Lower leg skin (tissue), 4 donors: ENCODE data around the gene DENND4C. TPM values are rescaled to one million over a fixed set of nuclear protein-coding genes. Genes with fewer than 3 reads are reported as not detected.
A peak's percentile ranks its signal among the peaks of the same experiment; 100 is the strongest.
"Not testable (repeated sequence)": the region's sequence is repeated elsewhere in the genome, so short reads cannot be mapped to it uniquely, and the experiment has no call there.

Experiments used
- DNase-seq, 2 donors: peaks; one replicate each; pipeline ENCODE4 v3.0.0-alpha.2; 2019; ENCODE audit warnings: low spot score in 2 of 2
- H3K4me3 ChIP-seq: fragments of 200-600 bp; sonication (generic); 2 replicates; pipeline ENCODE4 v1.5.1; 2017; ENCODE audit warnings: mild to moderate bottlenecking, low read depth; ENCODE audit not compliant: poor library complexity, severe bottlenecking
- POLR2A ChIP-seq, 2 donors: fragments of 450-650 bp; IDR thresholded peaks; one replicate each; pipeline ENCODE4 v1.6.1; 2016 to 2017; ENCODE audit warnings: antibody characterized with exemption in 2 of 2, mild to moderate bottlenecking in 1 of 2, moderate library complexity in 1 of 2
- WGBS, 2 donors: methylation state at CpG; one replicate each; pipeline ENCODE4 v1.1.5; 2018; 5-methylcytosine and 5-hydroxymethylcytosine counted together
- intact Hi-C: fragments of 100-400 bp; cut with DNase I; formaldehyde crosslinking; loops from one replicate; pipeline ENCODE4 v1.15.0; 2023; ENCODE audit warnings: low total_unique reads
- total RNA-seq, 4 donors: library from RNA; depleted of rRNA; stranded (reverse); fragments of >200 nt; gene quantifications; one replicate each; pipeline ENCODE4 v1.1.0, GENCODE V29; 2016
- TF ChIP-seq, protein P1 (sequence below), 3 donors: fragments of 450-650 bp; IDR thresholded peaks; one replicate each; pipeline ENCODE4 v1.5.1; 2016; ENCODE audit warnings: antibody characterized with exemption in 3 of 3, mild to moderate bottlenecking in 3 of 3, moderate library complexity in 2 of 3

DENND4C gene
- total RNA-seq, 4 donors from 2014 or later = 78.2 to 119 (median 104) TPM

DNA sequence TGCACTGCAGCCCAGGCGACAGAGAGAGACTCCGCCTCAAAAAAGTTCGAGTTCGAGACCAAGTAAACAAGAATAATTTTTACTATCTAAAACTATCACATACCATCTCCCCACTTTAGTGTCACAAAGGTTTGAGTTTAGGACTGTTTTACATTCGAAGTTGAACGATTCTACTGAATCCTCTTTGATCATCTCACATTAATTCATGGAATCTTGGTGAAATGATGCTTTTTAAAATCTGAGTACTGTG is 150.3 kb downstream of the DENND4C start:
- TF ChIP-seq, protein P1, sequence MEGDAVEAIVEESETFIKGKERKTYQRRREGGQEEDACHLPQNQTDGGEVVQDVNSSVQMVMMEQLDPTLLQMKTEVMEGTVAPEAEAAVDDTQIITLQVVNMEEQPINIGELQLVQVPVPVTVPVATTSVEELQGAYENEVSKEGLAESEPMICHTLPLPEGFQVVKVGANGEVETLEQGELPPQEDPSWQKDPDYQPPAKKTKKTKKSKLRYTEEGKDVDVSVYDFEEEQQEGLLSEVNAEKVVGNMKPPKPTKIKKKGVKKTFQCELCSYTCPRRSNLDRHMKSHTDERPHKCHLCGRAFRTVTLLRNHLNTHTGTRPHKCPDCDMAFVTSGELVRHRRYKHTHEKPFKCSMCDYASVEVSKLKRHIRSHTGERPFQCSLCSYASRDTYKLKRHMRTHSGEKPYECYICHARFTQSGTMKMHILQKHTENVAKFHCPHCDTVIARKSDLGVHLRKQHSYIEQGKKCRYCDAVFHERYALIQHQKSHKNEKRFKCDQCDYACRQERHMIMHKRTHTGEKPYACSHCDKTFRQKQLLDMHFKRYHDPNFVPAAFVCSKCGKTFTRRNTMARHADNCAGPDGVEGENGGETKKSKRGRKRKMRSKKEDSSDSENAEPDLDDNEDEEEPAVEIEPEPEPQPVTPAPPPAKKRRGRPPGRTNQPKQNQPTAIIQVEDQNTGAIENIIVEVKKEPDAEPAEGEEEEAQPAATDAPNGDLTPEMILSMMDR (IDR thresholded peaks at IDR 0.05) = no peak
- TF ChIP-seq POLR2A (IDR thresholded peaks at IDR 0.05) = no peak
- 49 to 58% methylated on average over 6 of the region's 6 CpGs for WGBS, 2 donors
- no peak for DNase-seq
- H3K4me3 ChIP-seq = peak overlapping the region; percentile 56
- intact Hi-C loops = no loop called here

- intact Hi-C loops = no loop called here
- TF ChIP-seq POLR2A (IDR thresholded peaks at IDR 0.05) = no peak
- TF ChIP-seq, protein P1 (IDR thresholded peaks at IDR 0.05) = no peak
These were observed 151.2 kb downstream of the DENND4C start for GRCh38 chr9:19381656-19382055.

GRCh38 chr9:19385212-19385611 is 154.7 kb downstream of the DENND4C start:
- intact Hi-C loops, DNase-seq, H3K4me3 ChIP-seq: not testable (repeated sequence)
- 95% methylated on average over 14 of the region's 14 CpGs for WGBS, 2 donors

More at GRCh38 chr9:19381656-19382055, 151.2 kb downstream of the DENND4C start:
- no peak for DNase-seq
- H3K4me3 ChIP-seq = no peak overlapping the region
- 92 to 100% methylated on average over 2 of the region's 2 CpGs for WGBS, 2 donors

DNA sequence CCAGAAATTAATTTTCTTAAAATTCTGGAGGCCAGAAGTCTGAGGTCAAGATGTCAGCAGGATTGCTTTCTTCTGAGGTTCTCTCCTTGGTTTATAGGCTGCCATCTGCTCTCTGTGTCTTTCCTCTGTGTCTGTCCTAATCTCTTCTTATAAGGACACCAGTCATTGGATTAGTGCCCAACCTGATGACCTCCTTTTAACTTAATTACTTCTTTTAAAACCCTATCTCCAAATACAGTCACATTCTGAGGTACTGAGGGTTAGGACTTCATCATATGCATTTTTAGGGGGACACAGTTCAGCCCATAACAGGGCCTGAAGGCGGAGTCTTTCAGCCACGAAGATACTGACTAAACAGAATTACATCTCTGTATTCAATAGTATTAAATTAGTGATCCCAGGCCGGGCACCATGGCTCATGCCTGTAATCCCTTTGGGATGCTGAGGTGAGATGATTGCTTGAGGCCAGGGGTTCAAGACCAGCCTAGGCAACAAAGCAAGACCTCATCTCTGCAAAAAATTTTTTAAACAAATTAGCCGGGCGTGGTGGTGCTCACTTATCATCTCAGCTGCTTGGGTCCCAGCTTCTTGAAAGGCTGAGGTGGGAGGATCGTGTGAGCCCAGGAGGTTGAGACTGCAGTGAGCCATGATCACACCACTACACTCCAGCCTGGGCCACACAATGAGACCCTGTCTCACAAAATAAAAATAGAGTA is 155.5 kb downstream of the DENND4C start:
- intact Hi-C loops = no loop called here

DNA sequence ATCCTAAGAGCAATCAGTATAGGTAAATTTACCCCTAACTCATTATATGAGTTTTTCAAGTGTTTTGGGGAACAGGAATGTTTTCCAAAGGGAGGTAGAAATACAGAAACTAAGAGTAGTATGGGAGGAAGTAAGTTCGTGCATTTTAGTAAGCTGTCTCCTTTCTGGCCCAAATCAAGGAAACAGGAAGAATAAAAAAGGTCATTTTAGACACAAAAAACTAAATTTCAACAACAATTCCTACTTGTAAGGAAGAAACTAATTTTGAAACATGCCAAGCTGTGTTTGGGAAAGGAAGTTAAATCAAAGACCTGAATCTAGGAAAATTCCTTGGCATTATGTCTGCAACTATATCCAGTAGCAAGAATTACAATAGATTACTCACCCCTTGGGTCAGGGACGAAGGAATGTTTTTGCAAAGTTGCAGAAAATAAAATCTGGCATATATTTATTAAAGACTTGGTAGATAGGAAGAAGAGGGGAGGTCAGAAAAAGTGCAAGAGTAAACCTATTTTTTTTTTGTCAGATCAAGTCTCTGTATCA is 156.1 kb downstream of the DENND4C start:
- WGBS, 2 donors = 59 to 65% methylated on average over 2 of the region's 2 CpGs
- intact Hi-C loops = no loop called here
- no peak for TF ChIP-seq POLR2A (IDR thresholded peaks at IDR 0.05)
- TF ChIP-seq, protein P1 (IDR thresholded peaks at IDR 0.05) = no peak
- no peak overlapping the region for H3K4me3 ChIP-seq
- DNase-seq = no peak

More for the DNA sequence above, 155.5 kb downstream of the DENND4C start:
- 87 to 93% methylated on average over 6 of the region's 6 CpGs for WGBS, 2 donors
- no peak for DNase-seq
- TF ChIP-seq, protein P1 (IDR thresholded peaks at IDR 0.05) = no peak
- no peak overlapping the region for H3K4me3 ChIP-seq

- H3K4me3 ChIP-seq = no peak overlapping the region
- TF ChIP-seq POLR2A (IDR thresholded peaks at IDR 0.05) = no peak
- TF ChIP-seq, protein P1 (IDR thresholded peaks at IDR 0.05) = no peak
- WGBS, 2 donors = 72 to 87% methylated on average over 2 of the region's 2 CpGs
- no peak for DNase-seq
- intact Hi-C loops = no loop called here
These were observed 156.8 kb downstream of the DENND4C start for GRCh38 chr9:19387317-19387716.

DNA sequence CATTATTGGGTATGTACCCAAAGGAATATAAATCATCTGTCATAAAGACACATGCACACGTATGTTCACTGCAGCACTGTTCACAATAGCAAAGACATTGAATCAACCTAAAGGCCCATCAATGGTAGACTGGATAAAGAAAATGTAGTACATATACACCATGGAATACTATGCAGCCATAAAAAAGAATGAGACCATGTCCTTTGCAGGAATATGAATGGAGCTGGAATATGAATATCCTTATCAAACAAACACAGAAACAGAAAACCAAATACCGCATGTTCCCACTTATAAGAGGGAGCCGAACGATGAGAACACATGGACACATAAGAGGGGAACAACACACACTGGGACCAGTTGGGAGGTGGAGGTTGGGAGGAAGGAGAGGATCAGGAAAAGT is 159.0 kb downstream of the DENND4C start:
- intact Hi-C loops, H3K4me3 ChIP-seq, DNase-seq: not testable (repeated sequence)
- WGBS, 2 donors = 93 to 95% methylated on average over 4 of the region's 4 CpGs
